Left ventricle myocardium inferior (tissue), 1 donor: ENCODE data around the gene UBE2D3. TPM values are rescaled to one million over a fixed set of nuclear protein-coding genes. Genes with fewer than 3 reads are reported as not detected.

ENCODE experiments used
- DNase-seq: peaks from one replicate; pipeline ENCODE4 v3.0.0-alpha.2; 2020
- H3K27ac ChIP-seq: fragments of 200-600 bp; replicated peaks from 2 replicates; pipeline ENCODE4 v1.8.0; 2021
- H3K27me3 ChIP-seq: fragments of 200-600 bp; 2 replicates; pipeline ENCODE4 v1.8.0; 2021; ENCODE audit warnings: low read depth
- H3K36me3 ChIP-seq: fragments of 200-600 bp; 2 replicates; pipeline ENCODE4 v1.8.0; 2021
- H3K4me1 ChIP-seq: fragments of 200-600 bp; 2 replicates; pipeline ENCODE4 v1.8.0; 2021
- H3K4me3 ChIP-seq: fragments of 200-600 bp; 2 replicates; pipeline ENCODE4 v1.8.0; 2021; ENCODE audit warnings: mild to moderate bottlenecking, moderate library complexity
- H3K9me3 ChIP-seq: fragments of 200-600 bp; replicated peaks from 2 replicates; pipeline ENCODE4 v1.8.0; 2021
- CTCF ChIP-seq: fragments of 200-600 bp; IDR thresholded peaks from 2 replicates; pipeline ENCODE4 v1.8.0; 2021; ENCODE audit warnings: antibody characterized with exemption, mild to moderate bottlenecking, borderline replicate concordance
- intact Hi-C: fragments of 100-400 bp; cut with micrococcal nuclease; formaldehyde crosslinking; loops from one replicate; pipeline ENCODE4 v1.11.0; 2022
- total RNA-seq: library from RNA; stranded (reverse); fragmentation: NEBNext Ultra II Directional; extraction: Animal tissue kit (Norgen Biotek cat#: 25700); gene quantifications from one replicate; pipeline ENCODE4 v1.2.1, GENCODE V29; 2021
- donor health status: DM: no; HTN: yes; CAD: no; lungs with severe emphysema.

UBE2D3 gene
- total RNA-seq, 1 donor from 2014 or later, result 251 TPM

- intact Hi-C loops, result no loop called here
- H3K9me3 ChIP-seq, result peaks cover 24% of the 10 kb centered on the region
- no peak overlapping the region for H3K4me3 ChIP-seq
- no peaks in the 10 kb centered on the region for H3K4me1 ChIP-seq
- H3K27me3 ChIP-seq, result no peaks in the 10 kb centered on the region
- no peak for TF ChIP-seq CTCF
- DNase-seq, result no peak
- H3K27ac ChIP-seq, result no peak overlapping the region
- H3K36me3 ChIP-seq, result peaks cover 10% of the 10 kb centered on the region
Observed at GRCh38 chr4:102860611-102861324, 33.4 kb upstream of the UBE2D3 start.

- Histone ChIP-seq H3K36me3 (peaks cover 10% of the 10 kb centered on the region), H3K27me3 (no peaks in the 10 kb centered on the region), H3K27ac (no peak overlapping the region), H3K4me1 (no peaks in the 10 kb centered on the region), H3K4me3 (no peak overlapping the region), H3K9me3 (peaks cover 24% of the 10 kb centered on the region)
- intact Hi-C loops, result no loop called here
- no peak for TF ChIP-seq CTCF
- DNase-seq, result no peak
Observed at GRCh38 chr4:102858828-102859464, 31.6 kb upstream of the UBE2D3 start.

- no peak for DNase-seq
- Histone ChIP-seq H3K27ac (no peak overlapping the region), H3K9me3 (no peaks in the 10 kb centered on the region), H3K36me3 (no peaks in the 10 kb centered on the region), H3K4me1 (no peaks in the 10 kb centered on the region), H3K4me3 (no peak overlapping the region), H3K27me3 (no peaks in the 10 kb centered on the region)
- TF ChIP-seq CTCF, result no peak
- intact Hi-C loops, result no loop called here
Observed at GRCh38 chr4:102850370-102850769, 23.0 kb upstream of the UBE2D3 start.

GRCh38 chr4:102849579-102850104 is 22.3 kb upstream of the UBE2D3 start:
- no peaks in the 10 kb centered on the region for H3K36me3 ChIP-seq
- H3K27ac ChIP-seq, result no peak overlapping the region
- H3K27me3 ChIP-seq, result no peaks in the 10 kb centered on the region
- intact Hi-C loops, result no loop called here
- TF ChIP-seq CTCF, result no peak
- H3K4me1 ChIP-seq, result no peaks in the 10 kb centered on the region
- H3K4me3 ChIP-seq, result no peak overlapping the region
- H3K9me3 ChIP-seq, result no peaks in the 10 kb centered on the region
- no peak for DNase-seq

- intact Hi-C loops, result no loop called here
- TF ChIP-seq CTCF, result no peak
- no peaks in the 10 kb centered on the region for H3K36me3 ChIP-seq
- no peak overlapping the region for H3K4me3 ChIP-seq
- DNase-seq, result no peak
- no peaks in the 10 kb centered on the region for H3K27me3 ChIP-seq
- H3K9me3 ChIP-seq, result no peaks in the 10 kb centered on the region
- no peaks in the 10 kb centered on the region for H3K4me1 ChIP-seq
- no peak overlapping the region for H3K27ac ChIP-seq
Observed at GRCh38 chr4:102847687-102848086, 20.3 kb upstream of the UBE2D3 start.
